K562 (cell line): ENCODE data around the gene NAV2.

Source experiments
- EZH2 ChIP-seq: IDR thresholded peaks from 2 replicates; pipeline ENCODE4 v1.6.1; 2012; ENCODE audit warnings: low read depth, mild to moderate bottlenecking, inconsistent platforms, low read length, borderline replicate concordance
- KLF6 ChIP-seq: fragments of 250-450 bp; sonication (Bioruptor Pico); IDR thresholded peaks from 2 replicates; pipeline ENCODE4 v1.4.0; 2020; ENCODE audit warnings: mild to moderate bottlenecking, moderate library complexity, borderline replicate concordance
- MYC ChIP-seq, 2 experiments: fragments of 250-450 bp in 1 of 2; sonication (Bioruptor Pico) in 1 of 2; IDR thresholded peaks; 2 replicates each; pipeline versions ENCODE4 v1.5.1 to v1.6.1; 2012 to 2021; ENCODE audit warnings: low read depth in 2 of 2, borderline replicate concordance in 1 of 2, improper control_type of control experiment in 1 of 2, low read length in 1 of 2, mild to moderate bottlenecking in 1 of 2, moderate library complexity in 1 of 2
- NFIC ChIP-seq: fragments of 450-650 bp; IDR thresholded peaks from 2 replicates; pipeline ENCODE4 v1.6.1; 2017; ENCODE audit warnings: mild to moderate bottlenecking, inconsistent platforms
- SIN3A ChIP-seq, 2 experiments: fragments of 150-350 bp in 1 of 2; IDR thresholded peaks; 2 replicates each; pipeline ENCODE4 v1.6.1; 2011 to 2016; ENCODE audit warnings: borderline replicate concordance in 2 of 2, low read depth in 2 of 2, low read length in 2 of 2, mild to moderate bottlenecking in 2 of 2, moderate library complexity in 2 of 2; ENCODE audit not compliant: control insufficient read depth in 1 of 2
- ZNF311 ChIP-seq: fragments of 250-450 bp; sonication (Bioruptor Pico); IDR thresholded peaks from 2 replicates; pipeline ENCODE4 v1.4.0; 2020; ENCODE audit warnings: mild to moderate bottlenecking, moderate library complexity
- TF ChIP-seq, protein P1 (sequence below), 3 experiments: IDR thresholded peaks in 2 of 3; conservative IDR thresholded peaks in 1 of 3; 2 replicates each; pipeline ENCODE4 v1.5.1; 2011 to 2012; ENCODE audit warnings: low read length in 3 of 3, mild to moderate bottlenecking in 3 of 3, control low read depth in 2 of 3, improper control_type of control experiment in 1 of 3, inconsistent platforms in 1 of 3, low read depth in 1 of 3, mixed read lengths in 1 of 3, moderate library complexity in 1 of 3; ENCODE audit not compliant: insufficient read depth in 2 of 3
- TF ChIP-seq, protein P2 (sequence below): sonication (generic); formaldehyde crosslinking; IDR thresholded peaks from 2 replicates; pipeline ENCODE4 v1.8.1; 2023; ENCODE audit warnings: mild to moderate bottlenecking, missing genetic modification reagents, moderate library complexity
- TF ChIP-seq, protein P3 (sequence below), 2 experiments: fragments of 450-650 bp in 1 of 2; sonication (generic) in 1 of 2; formaldehyde crosslinking in 1 of 2; IDR thresholded peaks in 1 of 2; conservative IDR thresholded peaks in 1 of 2; 2 replicates each; pipeline versions ENCODE4 v1.6.1 to v1.8.1; 2016 to 2023; ENCODE audit warnings: mild to moderate bottlenecking in 2 of 2, moderate library complexity in 2 of 2, inconsistent platforms in 1 of 2, missing genetic modification reagents in 1 of 2
- TF ChIP-seq, protein P4 (sequence below): sonication (generic); formaldehyde crosslinking; IDR thresholded peaks from 2 replicates; pipeline ENCODE4 v1.9.0; 2022; ENCODE audit warnings: mild to moderate bottlenecking, missing genetic modification reagents

DNA sequence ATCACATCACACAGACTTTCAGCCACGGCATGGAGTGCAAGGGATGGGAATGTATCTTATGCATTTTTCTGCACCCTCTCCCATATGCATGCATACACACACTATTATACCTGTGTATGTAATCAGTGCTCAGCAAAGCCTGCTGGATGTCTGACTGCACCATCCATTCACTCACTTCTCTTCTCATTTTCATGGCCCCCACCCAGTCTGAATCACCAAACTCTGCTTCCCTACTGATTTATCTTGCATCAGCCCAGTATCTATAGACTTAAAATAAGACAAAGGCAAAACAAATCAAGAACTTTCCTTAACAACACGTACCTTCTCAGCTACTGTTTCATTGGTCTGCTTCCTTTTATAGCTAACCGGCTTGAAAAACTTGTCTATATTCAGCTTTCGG, 426.1 kb downstream of the NAV2 start:
- no peak for TF ChIP-seq ZNF311 (CRISPR knock-in tag)
- TF ChIP-seq, protein P1, sequence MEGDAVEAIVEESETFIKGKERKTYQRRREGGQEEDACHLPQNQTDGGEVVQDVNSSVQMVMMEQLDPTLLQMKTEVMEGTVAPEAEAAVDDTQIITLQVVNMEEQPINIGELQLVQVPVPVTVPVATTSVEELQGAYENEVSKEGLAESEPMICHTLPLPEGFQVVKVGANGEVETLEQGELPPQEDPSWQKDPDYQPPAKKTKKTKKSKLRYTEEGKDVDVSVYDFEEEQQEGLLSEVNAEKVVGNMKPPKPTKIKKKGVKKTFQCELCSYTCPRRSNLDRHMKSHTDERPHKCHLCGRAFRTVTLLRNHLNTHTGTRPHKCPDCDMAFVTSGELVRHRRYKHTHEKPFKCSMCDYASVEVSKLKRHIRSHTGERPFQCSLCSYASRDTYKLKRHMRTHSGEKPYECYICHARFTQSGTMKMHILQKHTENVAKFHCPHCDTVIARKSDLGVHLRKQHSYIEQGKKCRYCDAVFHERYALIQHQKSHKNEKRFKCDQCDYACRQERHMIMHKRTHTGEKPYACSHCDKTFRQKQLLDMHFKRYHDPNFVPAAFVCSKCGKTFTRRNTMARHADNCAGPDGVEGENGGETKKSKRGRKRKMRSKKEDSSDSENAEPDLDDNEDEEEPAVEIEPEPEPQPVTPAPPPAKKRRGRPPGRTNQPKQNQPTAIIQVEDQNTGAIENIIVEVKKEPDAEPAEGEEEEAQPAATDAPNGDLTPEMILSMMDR (IDR thresholded peaks at IDR 0.05 in 2 of 3, conservative IDR thresholded peaks at IDR 0.05 in 1 of 3; ENCODE audit: insufficient read depth in 2 of 3, low read depth in 1 of 3, low read length in 3 of 3) = no peak
- TF ChIP-seq MYC (IDR thresholded peaks at IDR 0.05; ENCODE audit: low read depth, low read length) = no peak
- no peak for TF ChIP-seq MYC (CRISPR knock-in tag; IDR thresholded peaks at IDR 0.05; ENCODE audit: borderline replicate concordance, low read depth)
- TF ChIP-seq SIN3A (IDR thresholded peaks at IDR 0.05; ENCODE audit: borderline replicate concordance in 2 of 2, control insufficient read depth in 1 of 2, low read depth in 2 of 2, low read length in 2 of 2) = no peak
- no peak for TF ChIP-seq KLF6 (CRISPR knock-in tag)
- TF ChIP-seq, protein P2, sequence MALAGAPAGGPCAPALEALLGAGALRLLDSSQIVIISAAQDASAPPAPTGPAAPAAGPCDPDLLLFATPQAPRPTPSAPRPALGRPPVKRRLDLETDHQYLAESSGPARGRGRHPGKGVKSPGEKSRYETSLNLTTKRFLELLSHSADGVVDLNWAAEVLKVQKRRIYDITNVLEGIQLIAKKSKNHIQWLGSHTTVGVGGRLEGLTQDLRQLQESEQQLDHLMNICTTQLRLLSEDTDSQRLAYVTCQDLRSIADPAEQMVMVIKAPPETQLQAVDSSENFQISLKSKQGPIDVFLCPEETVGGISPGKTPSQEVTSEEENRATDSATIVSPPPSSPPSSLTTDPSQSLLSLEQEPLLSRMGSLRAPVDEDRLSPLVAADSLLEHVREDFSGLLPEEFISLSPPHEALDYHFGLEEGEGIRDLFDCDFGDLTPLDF (CRISPR knock-in tag) = no peak
- no peak for TF ChIP-seq EZH2
- TF ChIP-seq NFIC = no peak
- TF ChIP-seq, protein P3, sequence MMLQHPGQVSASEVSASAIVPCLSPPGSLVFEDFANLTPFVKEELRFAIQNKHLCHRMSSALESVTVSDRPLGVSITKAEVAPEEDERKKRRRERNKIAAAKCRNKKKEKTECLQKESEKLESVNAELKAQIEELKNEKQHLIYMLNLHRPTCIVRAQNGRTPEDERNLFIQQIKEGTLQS (IDR thresholded peaks at IDR 0.05) = no peak
- TF ChIP-seq, protein P3 (CRISPR knock-in tag; conservative IDR thresholded peaks at IDR 0.05) = no peak
- TF ChIP-seq, protein P4, sequence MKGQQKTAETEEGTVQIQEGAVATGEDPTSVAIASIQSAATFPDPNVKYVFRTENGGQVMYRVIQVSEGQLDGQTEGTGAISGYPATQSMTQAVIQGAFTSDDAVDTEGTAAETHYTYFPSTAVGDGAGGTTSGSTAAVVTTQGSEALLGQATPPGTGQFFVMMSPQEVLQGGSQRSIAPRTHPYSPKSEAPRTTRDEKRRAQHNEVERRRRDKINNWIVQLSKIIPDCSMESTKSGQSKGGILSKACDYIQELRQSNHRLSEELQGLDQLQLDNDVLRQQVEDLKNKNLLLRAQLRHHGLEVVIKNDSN (CRISPR knock-in tag) = no peak
